ENCODE measurements around the gene HLA-DRA. TPM values are rescaled to one million over a fixed set of nuclear protein-coding genes. Genes with fewer than 3 reads are reported as not detected.

HLA-DRA gene
- total and polyA plus RNA-seq, 2 of the 4 experiments (the other 2 are of a cell fraction), result not detected

GRCh38 chr6:32488083-32488482 lies 48.4 kb downstream of the HLA-DRA start:
- Histone ChIP-seq H3K56ac (ENCODE audit: extremely low read depth, insufficient read depth, low read length) (no peak overlapping the region), H4K8ac (ENCODE audit: low read depth in 2 of 2, low read length in 2 of 2) (no peak overlapping the region), H4K91ac (ENCODE audit: insufficient read depth, low read depth, low read length) (no peak overlapping the region), H3K18ac (ENCODE audit: low read depth, low read length) (no peak overlapping the region), H3K4me1 (ENCODE audit: control insufficient read depth, insufficient read depth, low read length) (no peaks in the 10 kb centered on the region), H2AK5ac (ENCODE audit: low read depth, low read length) (no peak overlapping the region), H2AK9ac (replicated peaks; ENCODE audit: low read depth, low read length, poor library complexity) (no peak overlapping the region), H3K27me3 (ENCODE audit: control insufficient read depth, insufficient read depth, low read length) (no peaks in the 10 kb centered on the region), H3K4me2 (ENCODE audit: low read depth, low read length) (no peak overlapping the region), H4K5ac (ENCODE audit: low read depth, low read length) (no peak overlapping the region), H2BK5ac (ENCODE audit: low read depth, low read length, poor library complexity, severe bottlenecking) (no peak overlapping the region), H3K27ac (ENCODE audit: insufficient read depth, low read length) (no peak overlapping the region), H3K14ac (replicated peaks; ENCODE audit: low read depth, low read length) (no peak overlapping the region), H3K9me3 (ENCODE audit: control insufficient read depth, insufficient read depth, low read length) (no peaks in the 10 kb centered on the region), H2BK20ac (ENCODE audit: low read depth, low read length) (no peak overlapping the region), H3K4me3 (ENCODE audit: insufficient read depth, low read depth, low read length) (no peak overlapping the region), H4K20me1 (ENCODE audit: insufficient read depth, low read length) (no peaks in the 10 kb centered on the region), H3K4ac (ENCODE audit: low read depth, low read length) (no peak overlapping the region), H3K23ac (ENCODE audit: low read depth, low read length) (no peak overlapping the region), H2BK15ac (ENCODE audit: low read depth, low read length) (no peak overlapping the region), H3K9ac (ENCODE audit: low read depth, low read length) (no peak overlapping the region), H3K9me1 (ENCODE audit: insufficient read depth, low read length) (no peaks in the 10 kb centered on the region), H3K36me3 (ENCODE audit: control insufficient read depth, insufficient read depth, low read length) (no peaks in the 10 kb centered on the region), H2BK120ac (ENCODE audit: low read depth, low read length) (no peak overlapping the region), H3K79me1 (ENCODE audit: low read depth in 1 of 2, low read length in 2 of 2) (no peaks in the 10 kb centered on the region), H2AFZ (replicated peaks; ENCODE audit: low read length, poor library complexity) (no peak overlapping the region)
- dilution Hi-C loops (cut with HindIII; ENCODE audit: low sequenced_read_pairs, unreplicated experiment), result no loop called here
- WGBS, 2 experiments (ENCODE audit: extremely low coverage in 2 of 2, insufficient read length in 1 of 2), result 13% methylated on average over 1 of the region's 1 CpG; no CpG with 5 or more reads in 1 of the 2 experiments
- in situ Hi-C loops (cut with MboI; ENCODE audit: low sequenced_read_pairs), result no loop called here
- ChIA-PET CTCF (no interaction called here), POLR2A (ENCODE audit: unreplicated experiment) (no interaction called here)
- intact Hi-C loops (cut with micrococcal nuclease), result no loop called here
- DNase-seq (no peak), ATAC-seq (ENCODE audit: low read depth) (no peak)
- TF ChIP-seq MXI1 (IDR thresholded peaks at IDR 0.05; ENCODE audit: borderline replicate concordance, low read depth, low read length), result no peak
- TF ChIP-seq RFX5 (IDR thresholded peaks at IDR 0.05; ENCODE audit: low read depth, low read length), result no peak
- no peak for TF ChIP-seq CHD1 (IDR thresholded peaks at IDR 0.05; ENCODE audit: low read depth, low read length)
- TF ChIP-seq CEBPB (IDR thresholded peaks at IDR 0.05; ENCODE audit: low read depth, low read length), result no peak
- TF ChIP-seq FOS (IDR thresholded peaks at IDR 0.05; ENCODE audit: low read depth, low read length), result no peak
- TF ChIP-seq NFE2L2 (IDR thresholded peaks at IDR 0.05; ENCODE audit: low read depth, low read length), result no peak
- no peak for TF ChIP-seq SMC3 (IDR thresholded peaks at IDR 0.05; ENCODE audit: low read depth, low read length)
- no peak for TF ChIP-seq POLR2A (IDR thresholded peaks at IDR 0.05; ENCODE audit: low read depth, low read length)
- no peak for TF ChIP-seq BHLHE40 (IDR thresholded peaks at IDR 0.05; ENCODE audit: low read depth, low read length)
- no peak for TF ChIP-seq MAZ (IDR thresholded peaks at IDR 0.05; ENCODE audit: borderline replicate concordance, low read depth, low read length)
- TF ChIP-seq RCOR1 (IDR thresholded peaks at IDR 0.05; ENCODE audit: insufficient replicate concordance, low read length), result no peak
- no peak for TF ChIP-seq ELK1 (IDR thresholded peaks at IDR 0.05; ENCODE audit: borderline replicate concordance, low read depth, low read length)
- no peak for TF ChIP-seq USF2 (IDR thresholded peaks at IDR 0.05; ENCODE audit: low read depth, low read length)
- TF ChIP-seq RAD21 (IDR thresholded peaks at IDR 0.05; ENCODE audit: low read length), result no peak
- TF ChIP-seq CTCF (conservative IDR thresholded peaks at IDR 0.05; ENCODE audit: low read depth, low read length), result no peak
- TF ChIP-seq MAFK (IDR thresholded peaks at IDR 0.05; ENCODE audit: low read depth, low read length), result no peak
- no TSS peak for BruUV-seq (replicated peaks)
